IMR-90 (cell line): ENCODE results near the gene PDCD1. TPM values are rescaled to one million over a fixed set of nuclear protein-coding genes. Genes with fewer than 3 reads are reported as not detected.

Experiments
- ATAC-seq: fragments of 200-7000 bp; cut with Tn5 transposase; 2 replicates; pipeline ENCODE4 v1.9.1; 2020; ENCODE audit warnings: low read depth, mild to moderate bottlenecking, moderate library complexity
- BruUV-seq: library from RNA; stranded (reverse); fragments of 400-500 nt; replicated peaks from 2 replicates; lab custom pipeline; 2021; lab: Mats Ljungman, UMichigan
- CTCF ChIA-PET: fragments of 300-600 bp; formaldehyde crosslinking; extraction: SDS; loops from one replicate; lab custom pipeline; 2021; ENCODE audit warnings: antibody characterized with exemption; lab: Yijun Ruan, JAX
- POLR2A ChIA-PET: fragments of 300-600 bp; sonication (Branson Sonifier 250); formaldehyde crosslinking; loops from one replicate; lab custom pipeline; 2022; ENCODE audit warnings: antibody characterized with exemption; ENCODE audit not compliant: unreplicated experiment; lab: Charles Lee
- DNase-seq: peaks from one replicate; pipeline ENCODE4 v3.0.0; 2013
- H2AFZ ChIP-seq: replicated peaks from 2 replicates; pipeline ENCODE3; 2013; ENCODE audit warnings: low read length, mild to moderate bottlenecking; ENCODE audit not compliant: poor library complexity
- H2AK5ac ChIP-seq: 2 replicates; pipeline ENCODE4 v1.6.1; 2013; ENCODE audit warnings: low read depth, low read length, inconsistent platforms
- H2AK9ac ChIP-seq: replicated peaks from 2 replicates; pipeline ENCODE3; 2013; ENCODE audit warnings: mild to moderate bottlenecking, low read depth, low read length, moderate library complexity; ENCODE audit not compliant: poor library complexity
- H2BK120ac ChIP-seq: 2 replicates; pipeline ENCODE4 v1.6.1; 2013; ENCODE audit warnings: low read depth, low read length, inconsistent platforms
- H2BK15ac ChIP-seq: 3 replicates; pipeline ENCODE4 v1.6.1; 2013; ENCODE audit warnings: low read depth, low read length, inconsistent platforms
- H2BK20ac ChIP-seq: 2 replicates; pipeline ENCODE4 v1.6.1; 2013; ENCODE audit warnings: low read depth, mild to moderate bottlenecking, inconsistent platforms, low read length, moderate library complexity
- H2BK5ac ChIP-seq: 2 replicates; pipeline ENCODE4 v1.6.1; 2013; ENCODE audit warnings: mild to moderate bottlenecking, low read depth, low read length, inconsistent platforms; ENCODE audit not compliant: poor library complexity, severe bottlenecking
- H3K14ac ChIP-seq: replicated peaks from 2 replicates; pipeline ENCODE4 v1.6.1; 2013; ENCODE audit warnings: low read depth, low read length, inconsistent platforms
- H3K18ac ChIP-seq: 2 replicates; pipeline ENCODE4 v1.6.1; 2013; ENCODE audit warnings: low read depth, low read length, control low read depth
- H3K23ac ChIP-seq: 2 replicates; pipeline ENCODE4 v1.6.1; 2013; ENCODE audit warnings: low read depth, low read length, inconsistent platforms
- H3K27ac ChIP-seq: 2 replicates; pipeline ENCODE4 v1.5.1; 2013; ENCODE audit warnings: mild to moderate bottlenecking, control low read depth, low read length; ENCODE audit not compliant: insufficient read depth
- H3K27me3 ChIP-seq: 2 replicates; pipeline ENCODE4 v1.6.1; 2013; ENCODE audit warnings: low read length; ENCODE audit not compliant: control insufficient read depth, insufficient read depth
- H3K36me3 ChIP-seq: 2 replicates; pipeline ENCODE4 v1.6.1; 2013; ENCODE audit warnings: low read length, mixed read lengths; ENCODE audit not compliant: control insufficient read depth, insufficient read depth
- H3K4ac ChIP-seq: 2 replicates; pipeline ENCODE4 v1.6.1; 2013; ENCODE audit warnings: low read depth, low read length, inconsistent platforms
- H3K4me1 ChIP-seq: 2 replicates; pipeline ENCODE4 v1.6.1; 2013; ENCODE audit warnings: low read length, mixed read lengths; ENCODE audit not compliant: control insufficient read depth, insufficient read depth
- H3K4me2 ChIP-seq: 2 replicates; pipeline ENCODE4 v1.6.1; 2013; ENCODE audit warnings: low read depth, mild to moderate bottlenecking, control low read depth, low read length, moderate library complexity
- H3K4me3 ChIP-seq: 2 replicates; pipeline ENCODE4 v1.5.1; 2013; ENCODE audit warnings: low read depth, mild to moderate bottlenecking, control low read depth, low read length, moderate library complexity; ENCODE audit not compliant: insufficient read depth
- H3K56ac ChIP-seq: 2 replicates; pipeline ENCODE4 v1.6.1; 2013; ENCODE audit warnings: low read length, inconsistent platforms; ENCODE audit not compliant: insufficient read depth; ENCODE audit errors: extremely low read depth
- H3K79me1 ChIP-seq, 2 experiments: 2 replicates each; pipeline ENCODE4 v1.6.1; 2013; ENCODE audit warnings: low read length in 2 of 2, inconsistent platforms in 1 of 2, low read depth in 1 of 2
- H3K9ac ChIP-seq: 2 replicates; pipeline ENCODE4 v1.6.1; 2013; ENCODE audit warnings: low read depth, low read length, control low read depth
- H3K9me1 ChIP-seq: 2 replicates; pipeline ENCODE4 v1.6.1; 2013; ENCODE audit warnings: low read length, inconsistent platforms; ENCODE audit not compliant: insufficient read depth
- H3K9me3 ChIP-seq: 2 replicates; pipeline ENCODE4 v1.6.1; 2013; ENCODE audit warnings: low read length; ENCODE audit not compliant: control insufficient read depth, insufficient read depth
- H4K20me1 ChIP-seq: 2 replicates; pipeline ENCODE4 v1.6.1; 2013; ENCODE audit warnings: low read length, inconsistent platforms; ENCODE audit not compliant: insufficient read depth
- H4K5ac ChIP-seq: 2 replicates; pipeline ENCODE4 v1.6.1; 2013; ENCODE audit warnings: mild to moderate bottlenecking, low read depth, low read length, control low read depth
- H4K8ac ChIP-seq, 2 experiments: 2 replicates each; pipeline ENCODE4 v1.6.1; 2013; ENCODE audit warnings: low read depth in 2 of 2, low read length in 2 of 2, control low read depth in 1 of 2, inconsistent platforms in 1 of 2
- H4K91ac ChIP-seq: 2 replicates; pipeline ENCODE4 v1.6.1; 2013; ENCODE audit warnings: low read depth, low read length, inconsistent platforms; ENCODE audit not compliant: insufficient read depth
- NFE2L2 ChIP-seq: fragments of 150-350 bp; IDR thresholded peaks from 2 replicates; pipeline ENCODE4 v1.6.1; 2016; ENCODE audit warnings: low read depth, mild to moderate bottlenecking, low read length
- RCOR1 ChIP-seq: IDR thresholded peaks from 2 replicates; pipeline ENCODE4 v1.6.1; 2012; ENCODE audit warnings: mild to moderate bottlenecking, low read length, improper control_type of control experiment; ENCODE audit not compliant: insufficient replicate concordance
- WGBS, 2 experiments: methylation state at CpG; one replicate each; pipeline versions ENCODE4 v1.1.5 to v1.1.7; 2013; ENCODE audit warnings: missing lambda C conversion rate in 2 of 2; ENCODE audit not compliant: insufficient read length in 1 of 2; ENCODE audit errors: extremely low coverage in 2 of 2; 5-methylcytosine and 5-hydroxymethylcytosine counted together
- dilution Hi-C: fragments of 300-500 bp; cut with HindIII; formaldehyde crosslinking; loops from one replicate; pipeline ENCODE4 v1.14.3; 2018; ENCODE audit warnings: low sequenced_read_pairs; ENCODE audit not compliant: unreplicated experiment
- in situ Hi-C: fragments of 300-500 bp; cut with MboI; formaldehyde crosslinking; loops from 3 replicates; pipeline ENCODE4 v1.14.3; 2019; ENCODE audit warnings: low sequenced_read_pairs, inconsistent platforms, mixed read lengths
- intact Hi-C: fragments of 100-400 bp; cut with micrococcal nuclease; formaldehyde crosslinking; loops from 2 replicates; pipeline ENCODE4 v1.10.0; 2022
- polyA plus RNA-seq, 3 experiments: library from polyadenylated mRNA; depleted of rRNA; stranded (reverse); fragments of >200 nt; gene quantifications; 2 replicates each; pipeline ENCODE4 v1.2.3, GENCODE V29; 2012; ENCODE audit warnings: low replicate concordance in 1 of 3
- total RNA-seq: library from RNA; depleted of rRNA; stranded (reverse); fragments of >200 nt; gene quantifications from 2 replicates; pipeline ENCODE4 v1.2.3, GENCODE V29; 2012

Gene PDCD1
- total and polyA plus RNA-seq, 2 of the 4 experiments (the other 2 are of a cell fraction) = not detected

GRCh38 chr2:241887806-241888522 lies 29.3 kb upstream of the PDCD1 start:
- Histone ChIP-seq H3K9me1 (no peaks in the 10 kb centered on the region), H3K4ac (no peak overlapping the region), H4K5ac (no peak overlapping the region), H2BK15ac (no peak overlapping the region), H3K27ac (no peak overlapping the region), H2BK5ac (no peak overlapping the region), H3K56ac (no peak overlapping the region), H2BK120ac (no peak overlapping the region), H3K36me3 (no peaks in the 10 kb centered on the region), H4K91ac (no peak overlapping the region), H2AK9ac (no peak overlapping the region), H3K4me3 (no peak overlapping the region), H4K20me1 (no peaks in the 10 kb centered on the region), H3K4me2 (no peak overlapping the region), H3K9me3 (no peaks in the 10 kb centered on the region; the same call in 1 of the 2 replicates), H3K18ac (no peak overlapping the region), H3K79me1 (no peaks in the 10 kb centered on the region), H2AFZ (no peak overlapping the region), H4K8ac (no peak overlapping the region), H3K4me1 (no peaks in the 10 kb centered on the region), H2AK5ac (no peak overlapping the region), H3K27me3 (no peaks in the 10 kb centered on the region), H3K9ac (no peak overlapping the region), H3K14ac (no peak overlapping the region), H3K23ac (no peak overlapping the region), H2BK20ac (no peak overlapping the region)
- DNase-seq (no peak), ATAC-seq (no peak)
- POLR2A ChIA-PET = no interaction called here
- CTCF ChIA-PET = no interaction called here
- in situ Hi-C loops (no loop called here), dilution Hi-C loops (no loop called here), intact Hi-C loops (no loop called here)
- BruUV-seq = no TSS peak
- 89% methylated on average over 9 of the region's 24 CpGs; no CpG with 5 or more reads in 1 of the 2 experiments for WGBS, 2 experiments
- TF ChIP-seq NFE2L2 (no peak), RCOR1 (no peak)
